Stomach (tissue), 9 donors: ENCODE data around the gene GRPR. TPM values are rescaled to one million over a fixed set of nuclear protein-coding genes. Genes with fewer than 3 reads are reported as not detected.
"Not testable (repeated sequence)": the region's sequence is repeated elsewhere in the genome, so short reads cannot be mapped to it uniquely, and the experiment has no call there.

Experiments
- DNase-seq, 2 donors: peaks; one replicate each; pipeline versions ENCODE4 v3.0.0 to v3.0.0-alpha.2; 2013 to 2019
- H3K27ac ChIP-seq, 5 donors: fragments of 200-600 bp in 4 of 5; sonication (generic) in 4 of 5; one replicate each; pipeline ENCODE4 v1.5.1; 2013 to 2019; ENCODE audit warnings: mild to moderate bottlenecking in 1 of 5, moderate library complexity in 1 of 5
- H3K27me3 ChIP-seq, 3 donors: fragments of 200-600 bp; sonication (generic); one replicate each; pipeline ENCODE4 v1.5.1; 2017 to 2019; ENCODE audit warnings: mixed run types in 1 of 3
- H3K36me3 ChIP-seq, 4 donors: fragments of 200-600 bp; sonication (generic); 1 replicate in 3 of 4; 2 replicates in 1 of 4; pipeline ENCODE4 v1.5.1; 2016 to 2019
- H3K4me1 ChIP-seq, 4 donors: fragments of 200-600 bp; sonication (generic); one replicate each; pipeline ENCODE4 v1.5.1; 2016 to 2019
- H3K4me3 ChIP-seq, 4 donors: fragments of 200-600 bp; sonication (generic) in 3 of 4; one replicate each; pipeline ENCODE4 v1.5.1; 2016 to 2019; ENCODE audit warnings: mild to moderate bottlenecking in 1 of 4
- H3K9me3 ChIP-seq, 4 donors: fragments of 200-600 bp; sonication (generic); one replicate each; pipeline ENCODE4 v1.5.1; 2016 to 2019
- EP300 ChIP-seq: sonication (generic); formaldehyde crosslinking; IDR thresholded peaks from one replicate; pipeline ENCODE4 v1.6.1; 2017; ENCODE audit warnings: antibody characterized with exemption
- POLR2A ChIP-seq, 4 donors: fragments of 450-650 bp; IDR thresholded peaks; one replicate each; pipeline ENCODE4 v1.6.1; 2016; ENCODE audit warnings: antibody characterized with exemption in 4 of 4, control low read depth in 2 of 4, mild to moderate bottlenecking in 1 of 4, moderate library complexity in 1 of 4
- POLR2AphosphoS5 ChIP-seq, 3 donors: sonication (generic); formaldehyde crosslinking; IDR thresholded peaks; one replicate each; pipeline ENCODE4 v1.6.1; 2016; ENCODE audit warnings: antibody characterized with exemption in 3 of 3
- WGBS, 5 donors: extraction: QIAGEN DNeasy Blood & Tissue Kit in 3 of 5; methylation state at CpG; one replicate each; pipeline versions ENCODE4 v1.1.5 to v1.1.7; 2013 to 2018; 5-methylcytosine and 5-hydroxymethylcytosine counted together
- intact Hi-C: fragments of 100-400 bp; cut with DNase I; formaldehyde crosslinking; loops from one replicate; pipeline ENCODE4 v1.15.1; 2023; ENCODE audit warnings: low total_unique reads
- polyA plus RNA-seq, 3 donors: library from polyadenylated mRNA; stranded (reverse); fragments of 200-250 nt; gene quantifications; one replicate each; pipeline ENCODE4 v1.2.3, GENCODE V29; 2013
- total RNA-seq, 5 donors: library from RNA; depleted of rRNA; stranded (reverse); fragments of >200 nt; gene quantifications; one replicate each; pipeline versions ENCODE4 v1.1.0 to v1.2.3, GENCODE V29; 2014 to 2016
- TF ChIP-seq, protein P1 (sequence below), 7 experiments: fragments of 450-650 bp in 4 of 7; fragments of 200-600 bp in 3 of 7; sonication (generic) in 3 of 7; IDR thresholded peaks; one replicate each; pipeline ENCODE4 v1.5.1; 2016 to 2019; ENCODE audit warnings: antibody characterized with exemption in 7 of 7, control low read depth in 2 of 7, mild to moderate bottlenecking in 1 of 7
- donor health status: healthy with polysubstance abuse.
- donor health status: Bipolar disorder and iron deficiency.
- donor health status: healthy.

The GRPR gene
- total and polyA plus RNA-seq, 8 donors = 0.08 to 25.4 (median 5.3) TPM; not detected in 3

DNA sequence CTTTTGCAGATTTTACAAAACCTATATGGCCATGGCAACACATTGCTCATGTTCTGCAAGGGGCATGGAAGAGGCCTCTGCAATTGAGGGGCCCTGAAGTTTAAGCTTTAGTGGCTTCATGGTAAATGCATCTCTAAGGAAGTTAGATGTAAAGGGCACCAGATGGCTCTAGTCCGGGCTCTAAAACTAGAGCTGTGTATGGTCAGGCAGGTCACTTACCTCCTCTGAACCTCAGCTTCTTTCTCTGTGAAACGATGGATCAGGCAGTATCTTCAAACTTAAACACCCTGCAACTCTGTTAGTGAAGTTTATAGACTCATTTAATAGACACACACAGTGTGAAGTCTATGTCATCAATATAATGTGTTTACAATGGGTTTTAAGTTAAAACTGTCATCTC, 53.9 kb downstream of the GRPR start:
- no peaks in the 10 kb centered on the region for H3K36me3 ChIP-seq
- H3K27me3 ChIP-seq = no peaks in the 10 kb centered on the region
- H3K9me3 ChIP-seq = no peaks in the 10 kb centered on the region
- intact Hi-C loops = no loop called here
- 34 to 57% (median 41%) methylated on average over 2 of the region's 2 CpGs for WGBS, 5 donors
- no peak overlapping the region for H3K4me3 ChIP-seq
- no peak for DNase-seq
- no peaks in the 10 kb centered on the region for H3K4me1 ChIP-seq
- no peak overlapping the region for H3K27ac ChIP-seq
- TF ChIP-seq, protein P1, sequence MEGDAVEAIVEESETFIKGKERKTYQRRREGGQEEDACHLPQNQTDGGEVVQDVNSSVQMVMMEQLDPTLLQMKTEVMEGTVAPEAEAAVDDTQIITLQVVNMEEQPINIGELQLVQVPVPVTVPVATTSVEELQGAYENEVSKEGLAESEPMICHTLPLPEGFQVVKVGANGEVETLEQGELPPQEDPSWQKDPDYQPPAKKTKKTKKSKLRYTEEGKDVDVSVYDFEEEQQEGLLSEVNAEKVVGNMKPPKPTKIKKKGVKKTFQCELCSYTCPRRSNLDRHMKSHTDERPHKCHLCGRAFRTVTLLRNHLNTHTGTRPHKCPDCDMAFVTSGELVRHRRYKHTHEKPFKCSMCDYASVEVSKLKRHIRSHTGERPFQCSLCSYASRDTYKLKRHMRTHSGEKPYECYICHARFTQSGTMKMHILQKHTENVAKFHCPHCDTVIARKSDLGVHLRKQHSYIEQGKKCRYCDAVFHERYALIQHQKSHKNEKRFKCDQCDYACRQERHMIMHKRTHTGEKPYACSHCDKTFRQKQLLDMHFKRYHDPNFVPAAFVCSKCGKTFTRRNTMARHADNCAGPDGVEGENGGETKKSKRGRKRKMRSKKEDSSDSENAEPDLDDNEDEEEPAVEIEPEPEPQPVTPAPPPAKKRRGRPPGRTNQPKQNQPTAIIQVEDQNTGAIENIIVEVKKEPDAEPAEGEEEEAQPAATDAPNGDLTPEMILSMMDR (IDR thresholded peaks at IDR 0.05) = no peak
- TF ChIP-seq POLR2AphosphoS5 (IDR thresholded peaks at IDR 0.05) (no peak), POLR2A (IDR thresholded peaks at IDR 0.05) (no peak), EP300 (no peak)

DNA sequence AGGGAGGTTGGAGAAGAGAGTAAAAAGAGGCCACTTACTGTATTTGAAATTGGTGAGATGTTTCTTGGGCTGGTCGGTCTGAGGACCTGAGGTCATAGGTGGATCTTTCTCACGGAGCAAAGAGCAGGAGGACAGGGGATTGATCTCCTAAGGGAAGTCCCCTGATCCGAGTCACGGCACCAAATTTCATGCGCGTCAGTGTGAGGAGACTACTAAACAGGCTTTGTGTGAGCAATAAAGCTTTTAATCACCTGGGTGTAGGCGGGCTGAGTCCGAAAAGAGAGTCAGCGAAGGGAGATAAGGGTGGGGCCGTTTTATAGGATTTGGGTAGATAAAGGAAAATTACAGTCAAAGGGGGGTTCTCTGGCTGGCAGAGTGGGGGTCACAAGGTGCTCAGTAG, 60.5 kb downstream of the GRPR start:
- H3K27me3 ChIP-seq, H3K4me3 ChIP-seq, H3K36me3 ChIP-seq, DNase-seq, H3K4me1 ChIP-seq, H3K9me3 ChIP-seq, H3K27ac ChIP-seq, intact Hi-C loops: not testable (repeated sequence)
- 65 to 84% (median 78%) methylated on average over 8 to 10 of the region's 10 CpGs for WGBS, 5 donors

DNA sequence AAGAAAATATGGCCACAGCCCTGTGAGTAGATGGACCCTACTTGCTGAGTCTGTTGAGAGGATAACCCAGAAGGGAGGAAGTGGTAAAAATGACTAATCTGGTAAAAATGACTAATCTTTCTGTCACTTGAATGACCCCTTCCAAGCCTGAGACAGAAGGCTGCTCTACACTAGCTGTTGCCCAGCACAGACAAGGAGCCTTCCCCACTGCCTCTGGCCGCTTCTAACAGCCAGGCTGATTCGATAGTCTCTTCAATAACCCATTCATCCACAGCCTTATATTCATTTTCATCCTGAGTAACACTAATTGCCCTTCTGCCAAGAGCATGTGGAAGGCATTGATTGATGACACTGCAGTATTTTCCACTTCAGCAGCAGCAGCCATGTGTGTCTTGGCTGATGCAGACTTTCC, 62.4 kb downstream of the GRPR start:
- H3K9me3 ChIP-seq = no peaks in the 10 kb centered on the region
- no peaks in the 10 kb centered on the region for H3K27me3 ChIP-seq
- H3K27ac ChIP-seq = no peak overlapping the region
- no peaks in the 10 kb centered on the region for H3K4me1 ChIP-seq
- H3K4me3 ChIP-seq = no peak overlapping the region
- WGBS, 5 donors = 55 to 86% (median 63%) methylated on average over 2 of the region's 2 CpGs
- intact Hi-C loops = no loop called here
- H3K36me3 ChIP-seq = no peaks in the 10 kb centered on the region
- peak in 1 of 2 donors; percentile 30 for DNase-seq
- TF ChIP-seq EP300 = no peak
- no peak for TF ChIP-seq POLR2A (IDR thresholded peaks at IDR 0.05)
- TF ChIP-seq, protein P1 (IDR thresholded peaks at IDR 0.05) = no peak
- no peak for TF ChIP-seq POLR2AphosphoS5 (IDR thresholded peaks at IDR 0.05)

DNA sequence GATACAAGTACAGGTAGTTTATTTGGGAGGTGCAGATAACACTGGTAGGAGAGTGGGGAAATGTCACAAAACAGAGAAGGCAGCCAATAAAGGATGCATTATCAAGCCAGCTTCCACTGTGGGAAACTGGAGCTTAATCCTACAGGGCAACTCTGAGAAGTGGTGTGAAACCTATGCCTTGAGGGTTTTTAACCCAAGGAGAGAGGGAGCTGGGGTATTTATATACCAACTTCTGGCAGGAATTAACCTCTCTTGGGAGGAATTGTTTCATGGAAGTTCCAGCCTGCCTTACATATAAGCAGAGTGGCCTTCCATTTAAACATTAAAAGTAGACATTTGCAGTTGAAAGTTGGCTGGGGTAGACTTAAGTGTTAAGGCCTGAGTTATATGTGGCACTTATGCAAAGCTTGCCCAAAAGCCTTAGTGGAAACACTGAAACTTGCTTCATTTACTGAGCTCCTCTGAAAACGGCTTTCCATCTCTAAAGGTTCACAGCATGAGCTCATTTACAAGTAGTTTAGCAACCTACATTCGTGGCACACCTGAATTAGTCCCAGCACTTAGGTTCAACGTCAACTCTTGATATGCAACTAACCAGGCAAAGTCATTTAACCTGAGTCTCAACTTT, 63.1 kb downstream of the GRPR start:
- DNase-seq = no peak
- Histone ChIP-seq H3K27ac (no peak overlapping the region), H3K9me3 (no peaks in the 10 kb centered on the region), H3K36me3 (no peaks in the 10 kb centered on the region), H3K4me3 (no peak overlapping the region), H3K27me3 (no peaks in the 10 kb centered on the region), H3K4me1 (no peaks in the 10 kb centered on the region)
- TF ChIP-seq, protein P1 (IDR thresholded peaks at IDR 0.05) = no peak
- no peak for TF ChIP-seq POLR2AphosphoS5 (IDR thresholded peaks at IDR 0.05)
- WGBS, 5 donors = 38 to 83% (median 62%) methylated on average over 3 of the region's 3 CpGs
- intact Hi-C loops = no loop called here

DNA sequence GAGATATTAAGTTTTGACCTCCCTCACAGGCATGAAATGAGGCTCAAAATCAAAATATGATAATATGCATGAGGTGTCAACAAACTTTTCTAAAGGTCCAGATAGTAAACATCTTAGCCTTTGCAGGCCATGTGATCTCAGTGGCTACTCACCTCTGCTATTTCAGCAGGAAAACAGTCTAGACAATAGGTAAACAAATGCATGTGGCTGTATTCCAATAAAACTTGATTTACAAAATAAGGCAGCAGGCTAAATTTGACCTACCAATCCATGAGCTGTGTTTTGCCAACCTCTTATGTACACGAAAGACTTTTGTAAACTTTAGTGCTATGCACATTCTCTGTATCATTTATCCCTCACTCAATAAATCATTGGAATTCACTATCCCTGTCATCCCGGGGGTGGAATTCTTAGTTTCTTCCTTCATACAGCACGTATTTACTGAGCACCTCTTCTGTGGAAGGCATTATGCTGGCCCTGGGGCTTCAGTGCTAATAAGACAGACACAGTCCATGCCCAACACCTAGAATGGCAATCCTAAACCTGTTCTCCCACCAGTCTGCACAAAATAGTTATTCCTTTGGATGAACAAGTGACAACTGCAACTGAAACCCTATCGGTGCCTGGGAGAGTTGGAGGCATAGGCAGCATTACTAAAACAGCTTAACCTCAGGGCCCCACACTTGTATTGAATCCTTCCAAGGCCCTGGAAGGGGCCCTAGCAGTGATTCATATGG, 63.8 kb downstream of the GRPR start:
- intact Hi-C loops = no loop called here
- Histone ChIP-seq H3K36me3 (no peaks in the 10 kb centered on the region), H3K4me3 (no peak overlapping the region), H3K9me3 (no peaks in the 10 kb centered on the region), H3K4me1 (no peaks in the 10 kb centered on the region), H3K27me3 (no peaks in the 10 kb centered on the region), H3K27ac (no peak overlapping the region)
- no peak for DNase-seq
- TF ChIP-seq, protein P1 (IDR thresholded peaks at IDR 0.05) = no peak
- TF ChIP-seq POLR2AphosphoS5 (IDR thresholded peaks at IDR 0.05) (no peak), POLR2A (IDR thresholded peaks at IDR 0.05) (no peak), EP300 (no peak)
- WGBS, 5 donors = 50 to 77% (median 61%) methylated on average over 3 to 4 of the region's 4 CpGs
